GM10266 (cell line): Measurements from ENCODE around the gene CDH4.

Source experiments
- DNase-seq: peaks from one replicate; pipeline ENCODE4 v3.0.0; 2012; ENCODE audit errors: extremely low spot score
- CTCF ChIP-seq: IDR thresholded peaks from 2 replicates; pipeline ENCODE4 v1.5.1; 2012; ENCODE audit warnings: mild to moderate bottlenecking, low read depth; ENCODE audit not compliant: control insufficient read depth, insufficient read depth; ENCODE audit errors: missing control alignments

The CDH4 gene

GRCh38 chr20:61584851-61585250, 332.8 kb downstream of the CDH4 start:
- no peak for TF ChIP-seq CTCF
- no peak for DNase-seq

GRCh38 chr20:61585764-61586163, 333.7 kb downstream of the CDH4 start:
- TF ChIP-seq CTCF = no peak
- no peak for DNase-seq

GRCh38 chr20:61587036-61587435, 335.0 kb downstream of the CDH4 start:
- no peak for TF ChIP-seq CTCF
- DNase-seq = no peak

- TF ChIP-seq CTCF = no peak
- DNase-seq = no peak
Observed at GRCh38 chr20:61587681-61588289, 335.7 kb downstream of the CDH4 start.

GRCh38 chr20:61588411-61589385, 336.6 kb downstream of the CDH4 start:
- no peak for TF ChIP-seq CTCF
- no peak for DNase-seq

GRCh38 chr20:61590236-61590635, 338.2 kb downstream of the CDH4 start:
- no peak for TF ChIP-seq CTCF
- DNase-seq = no peak

- no peak for TF ChIP-seq CTCF
- DNase-seq = no peak
Observed at GRCh38 chr20:61593516-61593915, 341.5 kb downstream of the CDH4 start.
